Gastroesophageal sphincter (tissue), 4 donors: Measurements from ENCODE around the gene PPFIBP1. TPM values are rescaled to one million over a fixed set of nuclear protein-coding genes. Genes with fewer than 3 reads are reported as not detected.

Experiments
- ATAC-seq: fragments of 150-250 bp; one replicate; pipeline ENCODE4 v1.9.1; 2016; ENCODE audit warnings: mild to moderate bottlenecking, moderate library complexity
- H3K27ac ChIP-seq, 4 donors: fragments of 200-600 bp; sonication (generic) in 3 of 4; 1 replicate in 3 of 4; 2 replicates in 1 of 4; pipeline ENCODE4 v1.5.1; 2016 to 2019
- H3K27me3 ChIP-seq: fragments of 200-600 bp; sonication (generic); one replicate; pipeline ENCODE4 v1.5.1; 2019
- H3K36me3 ChIP-seq, 2 donors: fragments of 200-600 bp; sonication (generic); one replicate each; pipeline ENCODE4 v1.5.1; 2019; ENCODE audit warnings: control low read depth in 1 of 2
- H3K4me1 ChIP-seq, 3 donors: fragments of 200-600 bp; sonication (generic); 1 replicate in 2 of 3; 2 replicates in 1 of 3; pipeline ENCODE4 v1.5.1; 2016 to 2019; ENCODE audit warnings: control low read depth in 2 of 3
- H3K4me3 ChIP-seq, 2 donors: fragments of 200-600 bp; sonication (generic); one replicate each; pipeline ENCODE4 v1.5.1; 2019; ENCODE audit warnings: mild to moderate bottlenecking in 1 of 2, moderate library complexity in 1 of 2
- H3K9me3 ChIP-seq, 3 donors: fragments of 200-600 bp; sonication (generic); one replicate each; pipeline ENCODE4 v1.5.1; 2017 to 2019; ENCODE audit warnings: control low read depth in 2 of 3
- CTCF ChIP-seq, 4 experiments: fragments of 200-600 bp in 2 of 4; fragments of 450-650 bp in 2 of 4; sonication (generic) in 1 of 4; IDR thresholded peaks; one replicate each; pipeline ENCODE4 v1.5.1; 2017 to 2019; ENCODE audit warnings: antibody characterized with exemption in 4 of 4, mild to moderate bottlenecking in 2 of 4, moderate library complexity in 2 of 4
- EP300 ChIP-seq: sonication (generic); formaldehyde crosslinking; IDR thresholded peaks from one replicate; pipeline ENCODE4 v1.6.1; 2017; ENCODE audit warnings: antibody characterized with exemption, mild to moderate bottlenecking
- POLR2A ChIP-seq, 2 donors: fragments of 450-650 bp; IDR thresholded peaks; one replicate each; pipeline ENCODE4 v1.6.1; 2017; ENCODE audit warnings: antibody characterized with exemption in 2 of 2, mild to moderate bottlenecking in 2 of 2, moderate library complexity in 1 of 2
- POLR2AphosphoS5 ChIP-seq: sonication (generic); formaldehyde crosslinking; IDR thresholded peaks from one replicate; pipeline ENCODE4 v1.6.1; 2017; ENCODE audit warnings: antibody characterized with exemption
- WGBS, 2 donors: methylation state at CpG; one replicate each; pipeline ENCODE4 v1.1.5; 2018; ENCODE audit warnings: low coverage in 1 of 2; 5-methylcytosine and 5-hydroxymethylcytosine counted together
- total RNA-seq, 4 donors: library from RNA; depleted of rRNA; stranded (reverse); fragments of >200 nt; gene quantifications; one replicate each; pipeline ENCODE4 v1.1.0, GENCODE V29; 2016

PPFIBP1 gene
- total RNA-seq, 4 donors from 2014 or later: 70.7 to 78.7 (median 72.5) TPM

DNA sequence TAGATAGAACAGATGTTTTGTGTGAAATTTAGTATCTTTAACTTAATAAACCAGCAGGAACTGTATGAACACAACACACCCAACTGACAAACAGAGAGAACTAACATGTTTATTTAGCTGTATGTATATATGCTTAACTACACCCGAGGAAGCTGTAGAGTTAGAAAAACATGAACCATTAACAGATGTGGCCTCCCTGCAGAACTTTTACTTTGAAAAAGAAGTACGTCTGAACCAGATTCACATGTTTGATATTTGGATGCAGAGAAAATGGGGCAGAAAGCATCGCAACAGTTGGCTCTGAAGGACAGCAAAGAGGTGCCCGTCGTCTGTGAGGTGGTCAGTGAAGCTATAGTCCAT lies 172.3 kb downstream of the PPFIBP1 start, which contains the start of gene REP15:
Gene REP15, plus strand, starts transcription at position 155 of the 360 bp plus-strand sequence. Its CDS starts 116 bp downstream, at position 271.
- H3K4me3 ChIP-seq: no peak within 1 kb of the TSS
- H3K27me3 ChIP-seq: no peaks in the 10 kb centered on the region
- peaks cover 0 to 58% of the 10 kb centered on the region in 2 donors for H3K36me3 ChIP-seq
- WGBS, 2 donors: 58 to 85% methylated on average over 5 of the region's 5 CpGs
- ATAC-seq: no peak
- no peak within 1 kb of the TSS for H3K27ac ChIP-seq
- TF ChIP-seq POLR2A (IDR thresholded peaks at IDR 0.05) (no peak), EP300 (no peak), CTCF (IDR thresholded peaks at IDR 0.05) (no peak)
- no peaks in the 10 kb centered on the region for H3K9me3 ChIP-seq
- H3K4me1 ChIP-seq: no peaks in the 10 kb centered on the region

DNA sequence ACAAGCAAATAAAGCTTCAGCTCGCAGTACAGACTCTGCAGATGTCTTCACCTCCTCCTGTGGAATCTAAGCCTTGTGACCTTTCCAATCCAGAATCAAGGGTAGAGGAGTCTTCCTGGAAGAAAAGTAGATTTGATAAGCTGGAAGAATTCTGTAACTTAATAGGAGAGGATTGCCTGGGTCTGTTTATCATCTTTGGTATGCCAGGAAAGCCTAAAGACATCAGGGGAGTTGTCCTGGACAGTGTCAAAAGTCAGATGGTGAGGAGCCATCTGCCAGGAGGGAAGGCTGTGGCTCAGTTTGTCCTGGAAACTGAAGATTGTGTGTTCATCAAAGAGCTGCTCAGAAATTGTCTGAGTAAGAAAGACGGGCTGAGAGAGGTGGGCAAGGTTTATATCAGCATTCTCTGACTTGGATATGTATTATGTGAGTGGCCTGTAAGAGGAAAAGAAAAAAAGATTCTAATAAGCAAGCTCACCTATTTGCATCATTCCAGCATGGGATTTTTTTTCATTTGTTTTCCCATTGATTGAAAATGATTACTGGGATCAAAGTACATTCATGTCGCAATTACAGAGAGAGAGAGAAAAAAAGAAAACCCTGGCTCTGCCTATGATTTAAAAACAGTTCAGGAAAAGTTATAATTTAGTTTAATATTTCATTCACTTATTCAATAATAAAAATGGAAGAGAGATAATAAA lies 173.0 kb downstream of the PPFIBP1 start:
- Histone ChIP-seq H3K27me3 (no peaks in the 10 kb centered on the region), H3K27ac (no peak overlapping the region), H3K9me3 (no peaks in the 10 kb centered on the region), H3K4me3 (no peak overlapping the region), H3K4me1 (no peaks in the 10 kb centered on the region), H3K36me3 (peaks cover 0 to 51% of the 10 kb centered on the region in 2 donors)
- WGBS, 2 donors: 88 to 97% methylated on average over 2 to 3 of the region's 3 CpGs
- TF ChIP-seq POLR2A (IDR thresholded peaks at IDR 0.05) (no peak), EP300 (no peak), POLR2AphosphoS5 (no peak), CTCF (IDR thresholded peaks at IDR 0.05) (no peak)
- no peak for ATAC-seq

- 12 to 18% methylated on average over 4 of the region's 4 CpGs for whole genome bisulfite sequencing, 2 donors
Measured at GRCh38 chr12:27703720-27704452, 179.9 kb downstream of the PPFIBP1 start.

GRCh38 chr12:27705263-27705662 lies 181.3 kb downstream of the PPFIBP1 start:
- Histone ChIP-seq H3K27me3 (no peaks in the 10 kb centered on the region), H3K9me3 (no peaks in the 10 kb centered on the region), H3K27ac (no peak overlapping the region), H3K36me3 (no peaks in the 10 kb centered on the region), H3K4me1 (peaks cover 0 to 7% (median 0%) of the 10 kb centered on the region in 3 donors), H3K4me3 (no peak overlapping the region)
- TF ChIP-seq POLR2A (IDR thresholded peaks at IDR 0.05) (no peak), EP300 (no peak), POLR2AphosphoS5 (no peak)
- ATAC-seq: no peak
- WGBS, 2 donors: 67 to 83% methylated on average over 1 of the region's 8 CpGs

More at GRCh38 chr12:27703720-27704452, 179.9 kb downstream of the PPFIBP1 start:
- Histone ChIP-seq H3K27me3 (no peaks in the 10 kb centered on the region), H3K9me3 (no peaks in the 10 kb centered on the region), H3K4me3 (no peak overlapping the region), H3K36me3 (no peaks in the 10 kb centered on the region), H3K27ac (no peak overlapping the region), H3K4me1 (no peaks in the 10 kb centered on the region)
- ATAC-seq: peak; percentile 64
- no peak for TF ChIP-seq POLR2AphosphoS5
- peak; percentile 49 to 74 (median 65) for TF ChIP-seq CTCF (IDR thresholded peaks at IDR 0.05)

GRCh38 chr12:27707216-27707615 lies 183.2 kb downstream of the PPFIBP1 start:
- Histone ChIP-seq H3K9me3 (no peaks in the 10 kb centered on the region), H3K36me3 (no peaks in the 10 kb centered on the region), H3K4me1 (peaks cover 0 to 19% (median 7%) of the 10 kb centered on the region in 3 donors), H3K4me3 (no peak overlapping the region), H3K27me3 (no peaks in the 10 kb centered on the region), H3K27ac (no peak overlapping the region)
- no peak for ATAC-seq
- 83 to 86% methylated on average over 1 to 2 of the region's 2 CpGs for WGBS, 2 donors
- no peak for TF ChIP-seq POLR2AphosphoS5
- no peak for TF ChIP-seq POLR2A (IDR thresholded peaks at IDR 0.05)
- TF ChIP-seq CTCF (IDR thresholded peaks at IDR 0.05): no peak
- no peak for TF ChIP-seq EP300
